ENCODE data around the gene TBX18. TPM values are rescaled to one million over a fixed set of nuclear protein-coding genes. Genes with fewer than 3 reads are reported as not detected.

The TBX18 gene
- total and polyA plus RNA-seq, 2 of the 4 experiments (the other 2 are of a cell fraction) = 0.86 to 1.3 TPM

GRCh38 chr6:84762220-84763002 is 2.0 kb downstream of the TBX18 start:
- peak overlapping the region; percentile 72 for H2AFZ ChIP-seq (replicated peaks; ENCODE audit: low read length, poor library complexity)

More at GRCh38 chr6:84762220-84763002, 2.0 kb downstream of the TBX18 start:
- no peak overlapping the region for H3K9ac ChIP-seq (ENCODE audit: low read depth, low read length)
- no peak overlapping the region for H2BK120ac ChIP-seq (ENCODE audit: low read depth, low read length)
- peaks cover 46% of the 10 kb centered on the region for H3K27me3 ChIP-seq (ENCODE audit: control insufficient read depth, insufficient read depth, low read length)
- H2BK5ac ChIP-seq (ENCODE audit: low read depth, low read length, poor library complexity, severe bottlenecking) = no peak overlapping the region
- ChIA-PET CTCF (no interaction called here), POLR2A (ENCODE audit: unreplicated experiment) (no interaction called here)
- no peak overlapping the region; the same call in 1 of the 2 replicates for H3K23ac ChIP-seq (ENCODE audit: low read depth, low read length)
- no peak overlapping the region for H2BK20ac ChIP-seq (ENCODE audit: low read depth, low read length)
- H2AK9ac ChIP-seq (replicated peaks; ENCODE audit: low read depth, low read length, poor library complexity) = no peak overlapping the region
- peaks cover 6% of the 10 kb centered on the region for H3K9me3 ChIP-seq (ENCODE audit: control insufficient read depth, insufficient read depth, low read length)
- H4K5ac ChIP-seq (ENCODE audit: low read depth, low read length) = no peak overlapping the region
- DNase-seq (no peak), ATAC-seq (ENCODE audit: low read depth) (no peak)
- H3K4me3 ChIP-seq (ENCODE audit: insufficient read depth, low read depth, low read length) = no peak overlapping the region
- H3K9me1 ChIP-seq (ENCODE audit: insufficient read depth, low read length) = no peaks in the 10 kb centered on the region
- no peak overlapping the region for H2BK15ac ChIP-seq (ENCODE audit: low read depth, low read length)
- no peaks in the 10 kb centered on the region for H3K36me3 ChIP-seq (ENCODE audit: control insufficient read depth, insufficient read depth, low read length)
- no peak overlapping the region for H3K18ac ChIP-seq (ENCODE audit: low read depth, low read length)
- no peak overlapping the region for H2AK5ac ChIP-seq (ENCODE audit: low read depth, low read length)
- H3K4me1 ChIP-seq (ENCODE audit: control insufficient read depth, insufficient read depth, low read length) = no peaks in the 10 kb centered on the region
- no peak overlapping the region for H3K4me2 ChIP-seq (ENCODE audit: low read depth, low read length)
- dilution Hi-C loops (cut with HindIII; ENCODE audit: low sequenced_read_pairs, unreplicated experiment) (no loop called here), in situ Hi-C loops (cut with MboI; ENCODE audit: low sequenced_read_pairs) (loop anchor here (10.0 kb wide), 1 partner anchor 338 kb away; no protein-coding TSS in a partner anchor), intact Hi-C loops (cut with micrococcal nuclease) (loop anchor here (10.0 kb wide), 1 partner anchor 562 kb away; no protein-coding TSS in a partner anchor)
- no peak overlapping the region for H3K27ac ChIP-seq (ENCODE audit: insufficient read depth, low read length)
- WGBS, 2 experiments (ENCODE audit: extremely low coverage in 2 of 2, insufficient read length in 1 of 2) = 2% methylated on average over 9 of the region's 40 CpGs; no CpG with 5 or more reads in 1 of the 2 experiments
- H3K79me1 ChIP-seq (ENCODE audit: low read depth in 1 of 2, low read length in 2 of 2) = no peaks in the 10 kb centered on the region
- no peak overlapping the region for H4K91ac ChIP-seq (ENCODE audit: insufficient read depth, low read depth, low read length)
- H4K20me1 ChIP-seq (ENCODE audit: insufficient read depth, low read length) = no peaks in the 10 kb centered on the region
- TF ChIP-seq POLR2A (IDR thresholded peaks at IDR 0.05; ENCODE audit: low read depth, low read length) (no peak), NFE2L2 (IDR thresholded peaks at IDR 0.05; ENCODE audit: low read depth, low read length) (no peak), CTCF (conservative IDR thresholded peaks at IDR 0.05; ENCODE audit: low read depth, low read length) (0 out of 2 replicates have a peak, but pooled peaks have one; percentile 13), USF2 (IDR thresholded peaks at IDR 0.05; ENCODE audit: low read depth, low read length) (no peak), RFX5 (IDR thresholded peaks at IDR 0.05; ENCODE audit: low read depth, low read length) (no peak)
- H3K56ac ChIP-seq (ENCODE audit: extremely low read depth, insufficient read depth, low read length) = no peak overlapping the region
- no peak overlapping the region for H3K4ac ChIP-seq (ENCODE audit: low read depth, low read length)
- no peak overlapping the region for H3K14ac ChIP-seq (replicated peaks; ENCODE audit: low read depth, low read length)
- no peak overlapping the region for H4K8ac ChIP-seq (ENCODE audit: low read depth in 2 of 2, low read length in 2 of 2)
- no TSS peak for BruUV-seq (replicated peaks)
